PC-9 (cell line): ENCODE results near the gene PHF10. TPM values are rescaled to one million over a fixed set of nuclear protein-coding genes. Genes with fewer than 3 reads are reported as not detected.

Experiments
- BruUV-seq: library from RNA; stranded (reverse); fragments of 400-500 nt; replicated peaks from 2 replicates; lab custom pipeline; 2021; lab: Mats Ljungman, UMichigan
- CTCF ChIA-PET: fragments of 300-600 bp; sonication (Branson Sonifier 250); formaldehyde crosslinking; loops from one replicate; lab custom pipeline; 2022; ENCODE audit warnings: antibody characterized with exemption; lab: Charles Lee
- POLR2A ChIA-PET: fragments of 300-600 bp; sonication (Branson Sonifier 250); formaldehyde crosslinking; loops from one replicate; lab custom pipeline; 2022; ENCODE audit warnings: antibody characterized with exemption; ENCODE audit not compliant: unreplicated experiment; lab: Charles Lee
- DNase-seq, 2 experiments: peaks; one replicate each; pipeline versions ENCODE4 v3.0.0 to v3.0.0-alpha.2; 2015 to 2022; ENCODE audit warnings: mixed read lengths in 1 of 2
- H2AFZ ChIP-seq: fragments of 200-600 bp; sonication (generic); 2 replicates; pipeline ENCODE4 v1.8.1; 2017; ENCODE audit warnings: antibody characterized with exemption
- H3F3A ChIP-seq: fragments of 200-600 bp; sonication (generic); 2 replicates; pipeline ENCODE4 v1.8.1; 2017; ENCODE audit warnings: antibody characterized with exemption, mild to moderate bottlenecking, low read depth; ENCODE audit not compliant: insufficient read depth
- H3K27ac ChIP-seq: fragments of 200-600 bp; sonication (generic); 2 replicates; pipeline ENCODE4 v1.6.1; 2016; ENCODE audit warnings: mixed run types
- H3K27me3 ChIP-seq: fragments of 200-600 bp; sonication (generic); 2 replicates; pipeline ENCODE4 v1.6.1; 2016; ENCODE audit warnings: low read depth, mixed run types; ENCODE audit not compliant: insufficient read depth
- H3K36me3 ChIP-seq: fragments of 200-600 bp; sonication (generic); 2 replicates; pipeline ENCODE4 v1.6.1; 2016; ENCODE audit warnings: low read depth, mixed run types
- H3K4me1 ChIP-seq: fragments of 200-600 bp; sonication (generic); replicated peaks from 2 replicates; pipeline ENCODE4 v1.6.1; 2016; ENCODE audit warnings: mixed run types; ENCODE audit not compliant: insufficient read depth
- H3K4me2 ChIP-seq: fragments of 200-600 bp; sonication (generic); 2 replicates; pipeline ENCODE4 v1.6.1; 2017; ENCODE audit warnings: mixed run types
- H3K4me3 ChIP-seq: fragments of 200-600 bp; sonication (generic); 2 replicates; pipeline ENCODE4 v1.6.1; 2016; ENCODE audit warnings: mixed run types
- H3K79me2 ChIP-seq: fragments of 200-600 bp; sonication (generic); 2 replicates; pipeline ENCODE4 v1.6.1; 2017; ENCODE audit warnings: low read depth, mixed run types
- H3K9me2 ChIP-seq: fragments of 200-600 bp; sonication (generic); 2 replicates; pipeline ENCODE4 v1.8.1; 2017; ENCODE audit warnings: mild to moderate bottlenecking; ENCODE audit not compliant: insufficient read depth
- H3K9me3 ChIP-seq: fragments of 200-600 bp; sonication (generic); 2 replicates; pipeline ENCODE4 v1.8.1; 2016; ENCODE audit warnings: low read depth; ENCODE audit not compliant: insufficient read depth
- H4K20me1 ChIP-seq: fragments of 200-600 bp; sonication (generic); 2 replicates; pipeline ENCODE4 v1.8.1; 2017; ENCODE audit not compliant: insufficient read depth
- EZH2 ChIP-seq: fragments of 200-600 bp; sonication (generic); IDR thresholded peaks from 2 replicates; pipeline ENCODE4 v1.8.0; 2017; ENCODE audit warnings: antibody characterized with exemption, low read depth
- intact Hi-C: fragments of 100-400 bp; cut with micrococcal nuclease; formaldehyde crosslinking; loops from one replicate; pipeline ENCODE4 v1.10.0; 2022; ENCODE audit not compliant: unreplicated experiment
- total RNA-seq: library from RNA; stranded (reverse); gene quantifications from 2 replicates; pipeline ENCODE4 v1.2.3, GENCODE V29; 2021
- TF ChIP-seq, protein P1 (sequence below): fragments of 200-600 bp; sonication (generic); conservative IDR thresholded peaks from 2 replicates; pipeline ENCODE4 v1.6.1; 2017; ENCODE audit warnings: mixed run types, antibody characterized with exemption, mild to moderate bottlenecking, moderate library complexity

PHF10 gene
- total RNA-seq, 1 experiment from 2014 or later, result 21.7 TPM

DNA sequence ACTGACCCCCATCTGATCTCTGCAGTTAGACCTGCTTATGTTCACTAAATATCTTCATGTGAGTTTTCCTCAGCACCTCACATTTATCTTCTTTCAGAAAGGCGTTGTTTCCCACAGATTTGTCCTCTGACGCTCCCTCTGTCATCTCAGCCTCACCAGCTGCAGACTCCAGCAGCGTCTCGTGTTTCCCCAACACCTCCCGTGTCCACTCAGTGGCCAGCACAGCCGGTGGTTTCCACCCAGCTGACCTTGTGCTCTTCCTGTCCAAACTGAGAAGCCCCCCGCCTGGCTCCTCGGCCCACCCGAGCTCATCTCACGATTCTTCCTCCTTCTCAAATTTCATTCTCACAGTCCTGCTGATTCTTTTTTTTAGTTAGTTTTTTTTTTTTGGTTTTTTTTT lies 39.6 kb upstream of the PHF10 start:
- Histone ChIP-seq H3K27ac (no peak overlapping the region), H3K4me3 (no peak overlapping the region), H2AFZ (no peak overlapping the region), H3K9me3 (no peaks in the 10 kb centered on the region), H4K20me1 (no peaks in the 10 kb centered on the region; the same call in 1 of the 2 replicates), H3K27me3 (no peaks in the 10 kb centered on the region), H3K79me2 (no peaks in the 10 kb centered on the region), H3K9me2 (no peaks in the 10 kb centered on the region), H3K4me1 (no peaks in the 10 kb centered on the region), H3K4me2 (no peak overlapping the region), H3K36me3 (no peaks in the 10 kb centered on the region), H3F3A (no peaks in the 10 kb centered on the region)
- intact Hi-C loops, result no loop called here
- no TSS peak for BruUV-seq
- CTCF ChIA-PET, result no interaction called here
- TF ChIP-seq EZH2, result no peak
- TF ChIP-seq, protein P1, sequence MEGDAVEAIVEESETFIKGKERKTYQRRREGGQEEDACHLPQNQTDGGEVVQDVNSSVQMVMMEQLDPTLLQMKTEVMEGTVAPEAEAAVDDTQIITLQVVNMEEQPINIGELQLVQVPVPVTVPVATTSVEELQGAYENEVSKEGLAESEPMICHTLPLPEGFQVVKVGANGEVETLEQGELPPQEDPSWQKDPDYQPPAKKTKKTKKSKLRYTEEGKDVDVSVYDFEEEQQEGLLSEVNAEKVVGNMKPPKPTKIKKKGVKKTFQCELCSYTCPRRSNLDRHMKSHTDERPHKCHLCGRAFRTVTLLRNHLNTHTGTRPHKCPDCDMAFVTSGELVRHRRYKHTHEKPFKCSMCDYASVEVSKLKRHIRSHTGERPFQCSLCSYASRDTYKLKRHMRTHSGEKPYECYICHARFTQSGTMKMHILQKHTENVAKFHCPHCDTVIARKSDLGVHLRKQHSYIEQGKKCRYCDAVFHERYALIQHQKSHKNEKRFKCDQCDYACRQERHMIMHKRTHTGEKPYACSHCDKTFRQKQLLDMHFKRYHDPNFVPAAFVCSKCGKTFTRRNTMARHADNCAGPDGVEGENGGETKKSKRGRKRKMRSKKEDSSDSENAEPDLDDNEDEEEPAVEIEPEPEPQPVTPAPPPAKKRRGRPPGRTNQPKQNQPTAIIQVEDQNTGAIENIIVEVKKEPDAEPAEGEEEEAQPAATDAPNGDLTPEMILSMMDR, result no peak
- no peak for DNase-seq
- POLR2A ChIA-PET, result no interaction called here

DNA sequence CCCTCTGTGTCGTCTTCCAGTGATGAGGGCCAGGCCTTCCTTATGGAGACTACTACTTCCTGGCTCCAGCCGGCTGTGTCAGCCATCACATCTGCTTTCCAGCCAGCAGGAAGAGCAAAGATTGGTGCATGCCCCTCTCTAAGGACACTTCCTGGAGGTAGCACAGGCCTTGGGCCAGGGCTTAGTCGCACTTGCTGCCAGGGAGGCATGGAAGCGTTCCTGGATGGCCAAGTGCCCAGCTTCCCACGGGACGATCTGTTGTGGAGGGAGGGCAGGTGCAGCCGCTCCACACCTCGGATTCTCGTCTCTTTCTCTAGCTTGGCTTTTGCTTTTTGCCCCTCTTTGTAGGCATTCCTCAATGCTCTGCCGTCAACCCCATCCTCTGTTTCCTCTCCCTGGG lies 39.0 kb upstream of the PHF10 start:
- no peaks in the 10 kb centered on the region for H3K4me1 ChIP-seq
- no peak overlapping the region for H3K27ac ChIP-seq
- POLR2A ChIA-PET, result no interaction called here
- TF ChIP-seq, protein P1, result no peak
- no peak for TF ChIP-seq EZH2
- intact Hi-C loops, result no loop called here
- H2AFZ ChIP-seq, result no peak overlapping the region
- DNase-seq, result no peak
- H3K4me3 ChIP-seq, result no peak overlapping the region
- no peaks in the 10 kb centered on the region for H3K27me3 ChIP-seq
- H3K9me2 ChIP-seq, result no peaks in the 10 kb centered on the region
- no peak overlapping the region for H3K4me2 ChIP-seq
- no peaks in the 10 kb centered on the region for H3K79me2 ChIP-seq
- CTCF ChIA-PET, result no interaction called here
- no peaks in the 10 kb centered on the region for H3F3A ChIP-seq
- H3K9me3 ChIP-seq, result no peaks in the 10 kb centered on the region
- H4K20me1 ChIP-seq, result no peaks in the 10 kb centered on the region; the same call in 1 of the 2 replicates
- no peaks in the 10 kb centered on the region for H3K36me3 ChIP-seq
- BruUV-seq, result no TSS peak

DNA sequence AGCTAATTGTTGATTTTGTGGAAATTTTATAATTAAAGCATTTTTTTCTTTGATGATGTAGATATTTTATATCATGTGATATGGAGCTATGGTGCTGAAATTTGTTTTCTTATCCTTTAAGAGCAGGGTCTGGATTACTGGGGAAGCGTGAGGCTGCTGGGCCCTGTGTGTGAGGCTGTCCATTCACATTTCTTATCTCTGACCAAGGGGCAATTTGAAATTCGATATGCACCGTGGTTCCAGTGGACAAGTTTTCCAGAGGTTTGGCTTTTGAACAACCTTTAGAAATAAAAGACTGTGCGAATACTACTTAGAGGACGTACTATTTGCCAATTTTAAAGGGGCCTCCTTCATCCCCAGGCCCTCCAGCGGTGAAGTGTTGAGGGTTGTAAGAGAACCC lies 30.9 kb upstream of the PHF10 start:
- no TSS peak for BruUV-seq
- Histone ChIP-seq H3K9me2 (no peaks in the 10 kb centered on the region), H3K27me3 (no peaks in the 10 kb centered on the region), H3K27ac (no peak overlapping the region), H2AFZ (no peak overlapping the region), H3K79me2 (peaks cover 20% of the 10 kb centered on the region), H3K36me3 (no peaks in the 10 kb centered on the region), H3K4me1 (peaks cover 11% of the 10 kb centered on the region), H3K4me3 (no peak overlapping the region), H3K9me3 (no peaks in the 10 kb centered on the region), H4K20me1 (no peaks in the 10 kb centered on the region), H3K4me2 (no peak overlapping the region), H3F3A (no peaks in the 10 kb centered on the region)
- CTCF ChIA-PET, result no interaction called here
- intact Hi-C loops, result no loop called here
- DNase-seq, result no peak
- TF ChIP-seq EZH2, result no peak
- TF ChIP-seq, protein P1, result no peak
- POLR2A ChIA-PET, result no interaction called here
